ENCODE results near the gene CPNE6.

Gene CPNE6

DNA sequence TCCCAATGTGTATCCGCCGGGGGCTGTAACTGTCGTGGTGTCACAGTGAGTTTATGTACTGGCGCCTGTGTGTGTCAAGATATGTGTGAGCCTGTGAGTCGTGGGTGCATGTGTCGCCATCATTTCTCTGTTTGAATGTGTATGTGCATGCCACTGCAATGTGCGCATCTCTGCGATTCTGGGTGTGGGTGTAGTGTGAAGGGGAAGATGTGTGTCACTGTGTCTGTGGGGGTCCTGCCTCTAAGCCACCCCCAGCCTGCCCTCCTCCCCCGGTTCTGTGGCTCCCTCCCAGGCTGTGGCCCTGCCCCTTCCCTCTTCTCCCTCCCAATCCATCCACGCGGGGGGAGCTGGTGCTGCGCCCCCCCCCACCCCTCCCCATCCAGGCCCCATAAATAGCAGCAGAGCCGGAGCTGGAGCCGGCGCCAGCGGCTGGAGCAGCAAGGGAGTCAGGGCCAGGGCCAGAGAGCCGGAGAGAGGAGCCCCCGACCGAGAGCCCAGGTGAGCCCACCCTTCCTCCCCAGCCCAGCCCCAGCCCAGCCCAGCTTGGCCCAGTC is at the start of gene CPNE6:
Gene CPNE6, plus strand, starts transcription at position 419 of the 554 bp plus-strand sequence. CDS start 1,375 bp downstream, outside the sequence.
- TF ChIP-seq GATA3 (IDR thresholded peaks at IDR 0.05; ENCODE audit: low read depth, low read length) (no peak), GATA2 (IDR thresholded peaks at IDR 0.05; ENCODE audit: low read depth, low read length) (no peak)

- TF ChIP-seq GATA3 (IDR thresholded peaks at IDR 0.05; ENCODE audit: low read depth, low read length): no peak
- TF ChIP-seq GATA2 (IDR thresholded peaks at IDR 0.05; ENCODE audit: low read depth, low read length): no peak
These were observed 38.5 kb upstream of the CPNE6 start for GRCh38 chr14:24032727-24033418.

DNA sequence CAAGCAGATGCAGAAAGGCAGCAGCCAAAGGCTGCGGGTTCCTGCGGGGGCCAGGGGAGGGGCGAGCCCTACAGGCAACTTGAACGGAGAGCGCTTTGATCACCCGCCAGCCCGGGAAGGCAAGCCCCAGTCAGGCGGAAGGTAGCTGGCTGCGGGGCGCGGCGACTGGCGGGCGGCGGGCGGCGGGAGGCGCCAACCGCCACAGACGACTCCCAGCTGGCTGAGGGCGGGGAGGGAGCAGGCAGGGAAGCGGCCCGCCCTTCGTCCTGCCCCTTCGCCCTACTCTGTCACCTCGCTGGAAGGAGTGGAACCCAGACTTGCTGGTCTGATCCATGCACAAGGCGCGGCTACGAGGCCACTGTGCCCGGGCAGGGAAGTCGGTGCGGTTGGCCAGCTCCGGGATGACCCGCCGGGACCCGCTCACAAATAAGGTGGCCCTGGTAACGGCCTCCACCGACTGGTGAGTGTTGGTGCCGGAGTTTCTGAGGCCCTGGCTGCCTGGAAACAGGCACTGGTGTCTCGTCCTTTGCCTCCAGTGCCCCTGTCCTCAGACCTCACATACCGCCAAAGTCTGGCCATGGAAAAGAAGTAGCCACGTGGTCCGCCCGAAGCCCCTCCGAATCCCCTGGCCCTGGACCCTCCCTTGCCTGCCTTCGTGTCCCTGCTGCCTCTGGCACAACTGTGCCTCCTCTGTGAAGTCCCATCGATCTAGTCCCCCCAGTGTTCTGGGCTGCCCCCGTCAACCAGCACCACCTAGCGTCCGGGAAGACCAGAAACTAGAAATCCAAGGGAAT is 35.0 kb upstream of the CPNE6 start:
- TF ChIP-seq GATA3 (IDR thresholded peaks at IDR 0.05; ENCODE audit: low read depth, low read length) (no peak), GATA2 (IDR thresholded peaks at IDR 0.05; ENCODE audit: low read depth, low read length) (no peak)

- TF ChIP-seq GATA2 (IDR thresholded peaks at IDR 0.05; ENCODE audit: low read depth, low read length) (no peak), GATA3 (IDR thresholded peaks at IDR 0.05; ENCODE audit: low read depth, low read length) (no peak)
These were observed 33.7 kb upstream of the CPNE6 start for GRCh38 chr14:24037658-24038037.

DNA sequence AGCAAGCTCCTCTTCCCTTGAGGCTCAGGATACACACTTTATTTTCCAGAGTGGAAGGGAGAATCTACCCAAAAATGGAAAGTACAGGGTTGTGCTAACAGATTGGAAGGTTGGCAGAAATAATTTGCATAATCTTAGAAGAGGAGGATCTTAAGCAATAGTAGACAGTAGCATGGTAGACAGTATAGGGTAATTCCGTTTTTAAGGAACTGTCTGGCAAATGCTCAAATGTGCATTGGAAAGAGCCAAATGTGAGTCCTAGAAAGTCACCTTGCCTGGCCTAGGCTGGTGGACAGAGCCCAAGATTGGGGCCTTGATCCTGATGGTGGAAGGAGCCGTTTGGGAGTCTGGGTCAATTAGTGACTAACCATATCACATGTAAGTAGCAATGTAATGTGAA is 32.7 kb upstream of the CPNE6 start:
- TF ChIP-seq GATA3 (IDR thresholded peaks at IDR 0.05; ENCODE audit: low read depth, low read length) (no peak), GATA2 (IDR thresholded peaks at IDR 0.05; ENCODE audit: low read depth, low read length) (no peak)

- TF ChIP-seq GATA3 (IDR thresholded peaks at IDR 0.05; ENCODE audit: low read depth, low read length) (no peak), GATA2 (IDR thresholded peaks at IDR 0.05; ENCODE audit: low read depth, low read length) (no peak)
These were observed 30.7 kb upstream of the CPNE6 start for GRCh38 chr14:24040692-24041091.

GRCh38 chr14:24042746-24043145 is 28.6 kb upstream of the CPNE6 start:
- TF ChIP-seq GATA3 (IDR thresholded peaks at IDR 0.05; ENCODE audit: low read depth, low read length): no peak
- no peak for TF ChIP-seq GATA2 (IDR thresholded peaks at IDR 0.05; ENCODE audit: low read depth, low read length)

DNA sequence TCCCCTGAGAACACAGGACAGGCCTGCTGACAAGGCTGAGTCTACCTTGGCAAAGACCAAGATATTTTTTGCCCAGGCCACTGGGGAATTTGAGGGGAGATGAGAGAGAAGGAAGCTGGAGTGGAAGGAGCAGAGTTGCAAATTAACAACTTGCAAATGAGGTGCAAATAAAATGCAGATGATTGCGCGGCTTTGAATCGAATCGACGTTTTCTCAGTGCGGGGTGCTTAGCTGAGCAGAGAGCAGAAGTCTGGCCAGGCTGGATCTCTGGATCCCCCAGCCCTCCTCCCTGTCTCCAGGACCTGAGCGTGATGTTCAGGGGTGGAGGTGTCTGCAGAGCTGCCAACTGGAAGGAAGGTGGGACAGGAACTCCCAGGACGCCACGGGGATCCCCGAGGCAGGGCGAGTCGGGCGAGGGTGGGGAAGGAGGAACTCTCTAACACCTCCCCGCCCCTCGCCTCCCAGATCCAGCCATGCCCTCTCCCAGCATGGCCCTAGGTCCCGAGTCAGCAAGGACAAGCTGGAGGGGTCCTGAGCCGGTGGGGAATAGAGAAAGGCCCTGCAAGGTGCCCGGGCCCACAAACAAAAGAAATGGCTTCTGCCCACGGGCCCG is 20.1 kb upstream of the CPNE6 start:
- no peak for TF ChIP-seq GATA2 (IDR thresholded peaks at IDR 0.05; ENCODE audit: low read depth, low read length)
- no peak for TF ChIP-seq GATA3 (IDR thresholded peaks at IDR 0.05; ENCODE audit: low read depth, low read length)

GRCh38 chr14:24051789-24052655 is 19.3 kb upstream of the CPNE6 start, which contains the start of gene CARMIL3:
CARMIL3 (plus strand) TSS chr14:24052009; CDS start chr14:24052154, 145 bp downstream.
- TF ChIP-seq GATA2 (IDR thresholded peaks at IDR 0.05; ENCODE audit: low read depth, low read length) (no peak), GATA3 (IDR thresholded peaks at IDR 0.05; ENCODE audit: low read depth, low read length) (no peak)

DNA sequence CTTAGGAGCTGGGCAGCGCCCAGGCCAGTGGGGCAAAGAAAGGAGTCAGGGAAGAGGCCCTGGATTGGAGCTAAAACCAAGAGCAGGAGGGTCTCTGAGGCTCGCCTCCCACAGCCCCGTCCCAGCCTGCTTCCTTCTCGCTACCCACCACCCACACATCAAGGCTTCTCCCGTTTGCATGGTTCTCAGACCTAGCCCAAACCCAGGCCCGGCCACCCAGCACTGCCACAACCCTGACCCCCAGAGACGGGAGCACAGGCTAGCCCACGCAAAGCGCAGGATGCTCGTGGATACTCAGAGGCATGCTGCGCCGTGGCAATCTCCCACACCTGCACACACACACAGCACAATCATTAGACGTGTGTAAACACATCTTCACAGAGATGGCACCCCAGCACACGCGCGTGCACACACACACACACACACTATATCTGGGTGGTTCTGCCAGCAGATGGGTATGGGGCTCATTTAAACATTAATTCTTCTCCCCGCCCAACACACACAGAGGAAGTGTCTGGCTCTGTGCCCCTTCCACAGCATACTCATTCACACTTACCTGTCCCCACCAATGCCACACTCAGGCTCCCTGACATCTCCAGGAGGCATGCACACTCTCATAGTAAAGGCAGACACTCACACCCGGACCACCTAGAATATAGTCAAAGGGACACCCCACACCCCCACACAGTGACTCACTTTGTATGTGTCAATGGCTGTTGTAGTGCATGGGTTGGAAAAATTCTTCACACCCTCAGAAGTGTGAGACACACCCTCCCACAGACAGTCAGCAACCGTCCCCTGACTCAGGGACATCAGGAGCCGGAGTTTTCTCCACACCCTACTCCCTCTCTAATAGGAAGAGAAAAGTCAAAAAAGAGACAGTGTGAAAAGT is 18.5 kb upstream of the CPNE6 start:
- TF ChIP-seq GATA2 (IDR thresholded peaks at IDR 0.05; ENCODE audit: low read depth, low read length) (no peak), GATA3 (IDR thresholded peaks at IDR 0.05; ENCODE audit: low read depth, low read length) (no peak)

GRCh38 chr14:24053548-24054323 is 17.6 kb upstream of the CPNE6 start:
- no peak for TF ChIP-seq GATA2 (IDR thresholded peaks at IDR 0.05; ENCODE audit: low read depth, low read length)
- TF ChIP-seq GATA3 (IDR thresholded peaks at IDR 0.05; ENCODE audit: low read depth, low read length): no peak

DNA sequence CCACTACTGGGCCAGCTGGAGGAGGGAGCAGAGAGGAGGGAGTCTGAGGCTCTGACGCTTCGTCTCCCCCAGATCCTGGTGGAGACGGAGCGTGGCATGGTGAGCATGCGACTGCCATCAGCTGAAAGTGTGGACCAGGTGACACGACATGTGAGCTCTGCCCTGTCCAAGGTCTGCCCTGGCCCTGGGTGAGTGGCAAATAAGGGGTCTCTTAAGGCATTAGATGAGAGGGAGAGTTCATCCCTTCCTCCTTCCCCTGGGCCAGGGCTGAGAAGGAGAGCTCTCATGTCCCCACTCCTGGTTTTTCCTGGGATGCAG is 17.1 kb upstream of the CPNE6 start:
- TF ChIP-seq GATA3 (IDR thresholded peaks at IDR 0.05; ENCODE audit: low read depth, low read length): no peak
- TF ChIP-seq GATA2 (IDR thresholded peaks at IDR 0.05; ENCODE audit: low read depth, low read length): no peak

Measured in SH-SY5Y (cell line).